Fibroblast of villous mesenchyme (primary cell): ENCODE measurements around the gene TSPAN16. TPM values are rescaled to one million over a fixed set of nuclear protein-coding genes. Genes with fewer than 3 reads are reported as not detected.
A peak's percentile ranks its signal among the peaks of the same experiment; 100 is the strongest.

Experiments
- DNase-seq: peaks from one replicate; pipeline ENCODE4 v3.0.0-alpha.2; 2010; ENCODE audit warnings: low read depth
- H3K4me3 ChIP-seq: 2 replicates; pipeline ENCODE4 v1.5.1; 2011; ENCODE audit warnings: low read depth, mild to moderate bottlenecking, low read length
- CTCF ChIP-seq: IDR thresholded peaks from 2 replicates; pipeline ENCODE4 v1.5.1; 2012; ENCODE audit warnings: low read depth, mild to moderate bottlenecking, low read length; ENCODE audit not compliant: insufficient read depth
- total RNA-seq: library from RNA; depleted of rRNA; stranded (reverse); fragments of >200 nt; gene quantifications from 2 replicates; pipeline ENCODE4 v1.2.3, GENCODE V29; 2012

TSPAN16 gene
- total RNA-seq, 1 donor: not detected

DNA sequence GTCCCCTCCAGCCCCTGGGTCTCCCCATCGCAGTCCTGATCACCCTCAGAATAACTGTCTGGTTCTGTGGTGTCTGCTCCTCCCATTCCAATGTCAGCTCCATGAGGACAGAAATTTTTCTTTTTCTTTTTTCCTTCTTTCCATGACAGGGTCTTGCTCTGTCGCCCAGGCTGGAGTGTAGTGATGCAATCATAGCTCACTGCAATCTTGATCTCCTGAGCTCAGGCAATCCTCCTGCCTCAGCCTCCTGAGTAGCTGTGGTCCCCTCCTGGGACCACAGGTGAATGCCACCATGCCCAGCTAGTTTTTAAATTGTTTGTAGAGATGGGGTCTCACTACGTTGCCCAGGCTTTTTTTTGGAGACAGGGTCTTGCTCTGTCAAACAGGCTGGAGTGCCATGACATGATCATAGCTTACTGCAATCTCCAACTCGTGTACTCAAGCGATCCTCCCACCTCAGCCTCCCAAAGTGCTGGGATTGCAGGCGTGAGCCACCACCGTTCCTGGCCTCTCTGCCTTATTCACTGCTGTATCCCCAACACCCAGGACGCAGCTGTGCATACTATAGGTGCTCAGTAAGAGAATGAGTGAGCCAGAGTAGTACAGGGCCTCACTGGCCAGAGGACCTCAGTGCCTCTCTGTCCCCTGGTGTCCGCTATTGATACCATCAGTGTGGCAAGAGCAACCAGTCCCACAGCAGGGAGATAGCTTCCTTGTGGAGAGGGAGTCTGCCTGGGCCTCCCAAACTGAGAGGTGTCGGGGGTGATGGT lies 28.5 kb upstream of the TSPAN16 start:
- no peak for DNase-seq
- no peak overlapping the region for H3K4me3 ChIP-seq
- TF ChIP-seq CTCF: no peak

DNA sequence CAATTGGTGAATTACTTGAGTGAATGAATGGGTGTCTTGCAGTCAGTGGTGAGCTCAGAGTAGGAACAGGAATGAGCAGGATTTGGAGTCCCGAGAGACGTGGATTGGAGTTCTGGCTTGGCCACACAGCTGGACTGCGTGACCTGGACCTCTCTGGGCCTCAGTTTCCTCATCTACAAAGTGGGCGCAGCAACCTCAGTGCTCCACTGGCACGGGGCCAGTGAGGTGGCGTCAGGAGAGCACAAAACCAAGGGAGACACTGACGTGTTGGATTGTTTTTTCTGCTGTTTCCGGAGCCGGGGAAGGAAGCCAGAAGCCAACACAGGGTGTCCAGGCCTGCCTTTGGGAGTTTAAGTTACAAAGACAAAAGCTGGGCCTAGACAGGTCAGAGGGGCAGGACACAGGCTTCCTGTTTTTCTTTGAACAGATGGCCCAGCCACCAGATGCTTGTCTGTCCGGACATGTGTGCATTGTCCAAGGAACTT lies 27.1 kb upstream of the TSPAN16 start:
- peak; percentile 92 for DNase-seq
- no peak overlapping the region for H3K4me3 ChIP-seq

GRCh38 chr19:11269408-11269807 lies 26.6 kb upstream of the TSPAN16 start:
- peak; percentile 74 for DNase-seq
- TF ChIP-seq CTCF: no peak

More for the DNA sequence above, 27.1 kb upstream of the TSPAN16 start:
- TF ChIP-seq CTCF: no peak

DNA sequence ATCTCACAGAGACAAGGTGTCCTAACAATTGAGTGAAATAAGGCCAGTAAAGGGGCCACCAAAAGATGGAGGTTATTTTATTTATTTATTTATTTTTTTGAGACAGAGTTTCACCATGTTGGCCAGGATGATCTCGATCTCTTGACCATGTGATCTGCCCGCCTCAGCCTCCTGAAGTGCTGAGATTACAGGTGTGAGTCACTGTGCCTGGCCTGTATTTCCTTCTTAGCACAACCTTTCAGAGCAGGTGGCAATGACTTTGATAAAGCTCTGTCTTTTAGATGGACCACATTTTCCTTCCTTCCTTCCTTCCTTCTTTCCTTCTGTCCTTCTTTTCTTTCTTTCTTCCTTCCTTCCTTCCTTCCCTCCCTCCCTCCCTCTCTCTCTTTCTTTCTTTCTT lies 22.7 kb upstream of the TSPAN16 start:
- no peak for DNase-seq
- H3K4me3 ChIP-seq: no peak overlapping the region
- no peak for TF ChIP-seq CTCF

More at GRCh38 chr19:11269408-11269807, 26.6 kb upstream of the TSPAN16 start:
- H3K4me3 ChIP-seq: no peak overlapping the region

DNA sequence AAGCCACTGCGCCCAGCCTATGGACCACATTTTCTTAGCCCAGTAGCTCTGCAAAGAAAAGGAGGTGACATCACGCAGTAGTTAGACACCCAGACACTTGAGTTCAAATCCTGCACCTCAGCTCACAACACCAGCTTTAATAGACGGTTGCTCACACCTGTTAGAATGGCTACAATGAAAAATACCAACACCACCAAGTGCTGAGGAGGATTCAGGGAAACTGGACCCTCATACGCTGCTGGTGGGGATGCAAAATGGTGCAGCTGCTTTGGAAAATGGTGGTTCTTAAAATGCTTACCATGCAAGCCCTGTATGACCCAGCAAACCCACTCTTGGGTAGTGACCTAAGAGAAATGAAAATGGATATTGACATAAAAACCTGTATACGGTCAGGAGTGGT lies 22.0 kb upstream of the TSPAN16 start:
- no peak overlapping the region for H3K4me3 ChIP-seq
- DNase-seq: no peak
- TF ChIP-seq CTCF: no peak

- DNase-seq: no peak
- no peak for TF ChIP-seq CTCF
- H3K4me3 ChIP-seq: no peak overlapping the region
Measured at GRCh38 chr19:11274533-11275086, 21.4 kb upstream of the TSPAN16 start.

DNA sequence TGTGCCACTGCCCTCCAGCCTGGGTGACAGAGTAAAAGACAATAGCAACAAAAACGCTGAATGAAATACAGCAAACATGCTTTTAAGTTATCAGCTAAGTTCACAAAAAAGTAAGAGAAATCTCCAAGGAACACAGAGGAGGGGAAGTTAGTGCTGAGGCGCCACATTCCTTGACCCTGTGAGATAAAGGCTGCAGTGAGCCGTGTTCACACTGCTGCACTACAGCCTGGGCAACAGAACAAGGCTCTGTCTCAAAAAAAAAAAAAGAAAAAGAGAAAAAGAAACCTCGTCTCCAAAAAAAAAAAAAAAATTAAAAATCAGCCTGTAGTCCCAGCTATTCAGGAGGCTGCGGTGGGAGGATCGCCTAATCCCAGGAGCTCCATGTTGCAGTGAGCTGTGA lies 17.3 kb upstream of the TSPAN16 start:
- no peak for DNase-seq
- TF ChIP-seq CTCF: no peak

More for the DNA sequence above, 17.3 kb upstream of the TSPAN16 start:
- H3K4me3 ChIP-seq: no peak overlapping the region
